Neural cell (in vitro differentiated cells): ENCODE measurements around the gene ANKRD6. TPM values are rescaled to one million over a fixed set of nuclear protein-coding genes. Genes with fewer than 3 reads are reported as not detected.
A peak's percentile ranks its signal among the peaks of the same experiment; 100 is the strongest.

Experiments used
- H2AFZ ChIP-seq: fragments of 200-600, 300-800 bp; sonication (generic), shearing (Covaris generic); 2 replicates; pipeline ENCODE4 v1.6.0; 2014; ENCODE audit warnings: low read depth, mild to moderate bottlenecking, antibody characterized with exemption, low read length, moderate library complexity
- H3F3A ChIP-seq: fragments of 200-600 bp; shearing (Covaris generic); 2 replicates; pipeline ENCODE4 v1.6.1; 2016; ENCODE audit warnings: mild to moderate bottlenecking, moderate library complexity, mixed read lengths, antibody characterized with exemption, low read length; ENCODE audit not compliant: insufficient read depth, poor library complexity, severe bottlenecking
- H3K27ac ChIP-seq: fragments of 200-600, 300-800 bp; sonication (generic), shearing (Covaris generic); 2 replicates; pipeline ENCODE4 v1.5.1; 2014; ENCODE audit warnings: mild to moderate bottlenecking, low read length, moderate library complexity
- H3K27me3 ChIP-seq: fragments of 300-800, 200-600 bp; sonication (generic), shearing (Covaris generic); 2 replicates; pipeline ENCODE4 v1.6.0; 2014; ENCODE audit warnings: mild to moderate bottlenecking, low read depth, low read length, moderate library complexity; ENCODE audit not compliant: insufficient read depth
- H3K36me3 ChIP-seq: fragments of 300-800, 200-600 bp; sonication (generic), shearing (Covaris generic); 2 replicates; pipeline ENCODE4 v1.5.1; 2014; ENCODE audit warnings: mild to moderate bottlenecking, antibody characterized with exemption, low read length, moderate library complexity; ENCODE audit not compliant: insufficient read depth
- H3K4me2 ChIP-seq: fragments of 300-800, 200-600 bp; sonication (generic), shearing (Covaris generic); 2 replicates; pipeline ENCODE4 v1.6.0; 2014; ENCODE audit warnings: mild to moderate bottlenecking, low read length
- H3K4me3 ChIP-seq: fragments of 300-800, 200-600 bp; sonication (generic), shearing (Covaris generic); 2 replicates; pipeline ENCODE4 v1.5.1; 2014; ENCODE audit warnings: mild to moderate bottlenecking, low read length, moderate library complexity
- H3K79me2 ChIP-seq: fragments of 200-600 bp; shearing (Covaris generic); replicated peaks from 2 replicates; pipeline ENCODE4 v1.6.0; 2014; ENCODE audit warnings: mild to moderate bottlenecking, low read length, moderate library complexity; ENCODE audit not compliant: insufficient read depth
- H3K9ac ChIP-seq: fragments of 300-800, 200-600 bp; sonication (generic), shearing (Covaris generic); 2 replicates; pipeline ENCODE4 v1.6.1; 2016; ENCODE audit warnings: mild to moderate bottlenecking, low read length, mixed read lengths
- H3K9me2 ChIP-seq: fragments of 200-600 bp; shearing (Covaris generic); 2 replicates; pipeline ENCODE4 v1.6.1; 2016; ENCODE audit warnings: mild to moderate bottlenecking, low read length, mixed read lengths; ENCODE audit not compliant: insufficient read depth
- H3K9me3 ChIP-seq: fragments of 200-600, 300-800 bp; sonication (generic), shearing (Covaris generic); 2 replicates; pipeline ENCODE4 v1.6.1; 2016; ENCODE audit warnings: mild to moderate bottlenecking, mixed run types, low read length, moderate library complexity, mixed read lengths
- H4K20me1 ChIP-seq: fragments of 200-600 bp; shearing (Covaris generic); 2 replicates; pipeline ENCODE4 v1.6.1; 2016; ENCODE audit warnings: mild to moderate bottlenecking, mixed run types; ENCODE audit not compliant: insufficient read depth
- EP300 ChIP-seq: fragments of 450-650 bp; conservative IDR thresholded peaks from 2 replicates; pipeline ENCODE4 v1.6.1; 2014; ENCODE audit warnings: antibody characterized with exemption, mild to moderate bottlenecking, moderate library complexity; ENCODE audit not compliant: poor library complexity, severe bottlenecking
- EZH2 ChIP-seq: fragments of 200-600, 300-800 bp; shearing (Covaris generic), sonication (generic); IDR thresholded peaks from 2 replicates; pipeline ENCODE4 v1.6.1; 2014; ENCODE audit warnings: antibody characterized with exemption, low read length, borderline replicate concordance, mild to moderate bottlenecking; ENCODE audit not compliant: insufficient read depth, poor library complexity, severe bottlenecking
- MXI1 ChIP-seq: fragments of 450-650 bp; conservative IDR thresholded peaks from 2 replicates; pipeline ENCODE4 v1.6.1; 2014; ENCODE audit warnings: antibody characterized with exemption, mild to moderate bottlenecking; ENCODE audit not compliant: poor library complexity, severe bottlenecking
- POLR2AphosphoS5 ChIP-seq: IDR thresholded peaks from 2 replicates; pipeline ENCODE4 v1.6.1; 2012
- RAD21 ChIP-seq: fragments of 450-650 bp; conservative IDR thresholded peaks from 2 replicates; pipeline ENCODE4 v1.6.1; 2014; ENCODE audit warnings: antibody characterized with exemption, mild to moderate bottlenecking, moderate library complexity
- REST ChIP-seq: IDR thresholded peaks from 2 replicates; pipeline ENCODE4 v1.6.1; 2012; ENCODE audit warnings: borderline replicate concordance
- SMC3 ChIP-seq: fragments of 450-650 bp; conservative IDR thresholded peaks from 2 replicates; pipeline ENCODE4 v1.6.1; 2014; ENCODE audit warnings: antibody characterized with exemption, mild to moderate bottlenecking, moderate library complexity; ENCODE audit not compliant: poor library complexity
- TAF1 ChIP-seq: IDR thresholded peaks from 2 replicates; pipeline ENCODE4 v1.6.1; 2012; ENCODE audit warnings: low read depth
- polyA plus RNA-seq: library from polyadenylated mRNA; depleted of rRNA; stranded (reverse); fragments of >200 nt; gene quantifications from 2 replicates; pipeline ENCODE4 v1.2.3, GENCODE V29; 2014
- TF ChIP-seq, protein P1 (sequence below): fragments of 450-650 bp; IDR thresholded peaks from 2 replicates; pipeline ENCODE4 v1.5.1; 2014; ENCODE audit warnings: antibody characterized with exemption, mild to moderate bottlenecking, moderate library complexity; ENCODE audit not compliant: poor library complexity, severe bottlenecking

ANKRD6 gene
- polyA plus RNA-seq, 1 donor from 2014 or later, result 43.5 TPM

DNA sequence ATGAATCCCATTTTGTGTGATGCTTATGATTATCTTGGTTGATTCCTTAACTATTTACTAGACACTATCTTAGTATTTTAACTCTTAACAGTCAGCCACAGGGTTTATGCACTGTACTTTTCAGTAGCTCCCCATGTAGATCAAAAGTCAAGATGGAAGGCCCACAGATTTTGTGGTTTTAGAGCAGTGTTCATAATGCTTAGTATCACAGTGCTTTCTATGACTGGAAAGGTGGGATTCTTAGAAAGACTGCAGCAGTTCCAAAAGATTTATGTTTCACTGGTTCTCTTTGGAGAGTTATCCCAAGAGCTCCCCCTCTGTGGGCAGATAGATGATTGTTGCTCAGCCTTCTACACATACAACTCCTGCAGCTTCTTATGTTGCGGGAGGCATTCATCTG is 34.5 kb downstream of the ANKRD6 start:
- Histone ChIP-seq H3K9me2 (no peaks in the 10 kb centered on the region), H3F3A (no peaks in the 10 kb centered on the region), H3K9me3 (no peaks in the 10 kb centered on the region), H3K9ac (no peak overlapping the region), H3K79me2 (no peaks in the 10 kb centered on the region), H2AFZ (no peak overlapping the region), H3K4me3 (no peak overlapping the region), H3K27me3 (no peaks in the 10 kb centered on the region), H3K27ac (no peak overlapping the region), H3K36me3 (no peaks in the 10 kb centered on the region), H3K4me2 (no peak overlapping the region), H4K20me1 (no peaks in the 10 kb centered on the region)
- TF ChIP-seq, protein P1, sequence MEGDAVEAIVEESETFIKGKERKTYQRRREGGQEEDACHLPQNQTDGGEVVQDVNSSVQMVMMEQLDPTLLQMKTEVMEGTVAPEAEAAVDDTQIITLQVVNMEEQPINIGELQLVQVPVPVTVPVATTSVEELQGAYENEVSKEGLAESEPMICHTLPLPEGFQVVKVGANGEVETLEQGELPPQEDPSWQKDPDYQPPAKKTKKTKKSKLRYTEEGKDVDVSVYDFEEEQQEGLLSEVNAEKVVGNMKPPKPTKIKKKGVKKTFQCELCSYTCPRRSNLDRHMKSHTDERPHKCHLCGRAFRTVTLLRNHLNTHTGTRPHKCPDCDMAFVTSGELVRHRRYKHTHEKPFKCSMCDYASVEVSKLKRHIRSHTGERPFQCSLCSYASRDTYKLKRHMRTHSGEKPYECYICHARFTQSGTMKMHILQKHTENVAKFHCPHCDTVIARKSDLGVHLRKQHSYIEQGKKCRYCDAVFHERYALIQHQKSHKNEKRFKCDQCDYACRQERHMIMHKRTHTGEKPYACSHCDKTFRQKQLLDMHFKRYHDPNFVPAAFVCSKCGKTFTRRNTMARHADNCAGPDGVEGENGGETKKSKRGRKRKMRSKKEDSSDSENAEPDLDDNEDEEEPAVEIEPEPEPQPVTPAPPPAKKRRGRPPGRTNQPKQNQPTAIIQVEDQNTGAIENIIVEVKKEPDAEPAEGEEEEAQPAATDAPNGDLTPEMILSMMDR, result no peak
- TF ChIP-seq EZH2 (no peak), RAD21 (no peak), EP300 (no peak), MXI1 (no peak), POLR2AphosphoS5 (no peak), SMC3 (no peak), REST (no peak), TAF1 (no peak)

GRCh38 chr6:89468998-89469397 is 36.0 kb downstream of the ANKRD6 start:
- TF ChIP-seq SMC3 (no peak), POLR2AphosphoS5 (peak; percentile 47), EP300 (peak; percentile 57)
- no peaks in the 10 kb centered on the region for H3K9me2 ChIP-seq
- no peaks in the 10 kb centered on the region for H3F3A ChIP-seq
- H3K9ac ChIP-seq, result no peak overlapping the region
- no peaks in the 10 kb centered on the region for H3K9me3 ChIP-seq
- no peak overlapping the region for H2AFZ ChIP-seq
- H3K4me2 ChIP-seq, result no peak overlapping the region
- H4K20me1 ChIP-seq, result no peaks in the 10 kb centered on the region
- no peak overlapping the region for H3K4me3 ChIP-seq
- H3K27ac ChIP-seq, result no peak overlapping the region
- H3K79me2 ChIP-seq, result no peaks in the 10 kb centered on the region
- no peaks in the 10 kb centered on the region for H3K27me3 ChIP-seq
- H3K36me3 ChIP-seq, result no peaks in the 10 kb centered on the region
